ENCODE measurements around the gene EIF4E2.

DNA sequence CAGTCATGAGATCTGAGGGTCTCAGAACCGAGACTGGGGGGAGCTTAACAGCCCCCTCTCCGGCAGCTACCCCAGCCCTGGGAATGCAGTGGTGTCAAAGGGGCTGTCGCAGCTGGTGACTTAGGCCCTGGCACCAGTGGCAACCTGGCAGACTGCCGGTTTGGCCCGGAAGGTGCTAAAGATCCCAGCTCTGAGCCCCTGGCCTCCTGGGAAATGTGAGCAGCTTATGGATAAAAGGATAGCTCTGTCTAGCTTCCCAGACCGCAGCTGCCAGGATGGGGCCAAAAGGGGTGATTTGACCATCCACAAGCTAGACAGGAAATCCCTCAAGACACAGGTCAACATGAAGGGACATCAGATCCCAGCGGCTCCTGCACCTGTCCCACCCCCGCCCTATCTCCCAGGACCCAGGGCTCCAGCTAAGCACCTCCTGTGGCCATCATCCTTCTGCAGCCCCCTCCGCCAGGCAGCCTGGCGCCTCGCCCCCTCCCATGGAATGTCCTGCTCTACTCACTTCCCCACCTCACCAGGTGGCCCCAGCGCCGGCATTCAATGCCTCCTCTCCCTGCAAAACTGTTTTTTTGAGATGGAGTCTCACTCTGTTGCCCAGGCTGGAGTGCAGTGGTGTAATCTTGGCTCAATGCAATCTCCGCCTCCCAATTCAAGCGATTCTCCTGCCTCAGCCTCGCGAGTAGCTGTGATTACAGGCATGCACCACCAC lies 49.7 kb downstream of the EIF4E2 start:
- TF ChIP-seq CTCF (IDR thresholded peaks at IDR 0.05; ENCODE audit: low read depth, low read length) (no peak), POLR2A (IDR thresholded peaks at IDR 0.05; ENCODE audit: extremely low read depth, insufficient read length) (no peak), MYC (IDR thresholded peaks at IDR 0.05; ENCODE audit: low read depth, low read length) (no peak)
- TF ChIP-seq, protein P1, sequence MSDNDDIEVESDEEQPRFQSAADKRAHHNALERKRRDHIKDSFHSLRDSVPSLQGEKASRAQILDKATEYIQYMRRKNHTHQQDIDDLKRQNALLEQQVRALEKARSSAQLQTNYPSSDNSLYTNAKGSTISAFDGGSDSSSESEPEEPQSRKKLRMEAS (IDR thresholded peaks at IDR 0.05; ENCODE audit: low read depth, low read length): no peak

Measured in NB4 (cell line).